DMS79 (cell line): ENCODE measurements around the gene ATP2B3.

Source experiments
- DNase-seq: peaks from one replicate; lab custom pipeline; 2025; lab: John Stamatoyannopoulos, UW

Gene ATP2B3

GRCh38 chrX:153488231-153488914 lies 29.1 kb upstream of the ATP2B3 start:
- DNase-seq = no peak

- no peak for DNase-seq
Measured at GRCh38 chrX:153490217-153490930, 27.1 kb upstream of the ATP2B3 start.

- DNase-seq = no peak
Measured at GRCh38 chrX:153491351-153491914, 26.0 kb upstream of the ATP2B3 start.

GRCh38 chrX:153491918-153492317 lies 25.5 kb upstream of the ATP2B3 start:
- no peak for DNase-seq

- DNase-seq = no peak
Measured at GRCh38 chrX:153492543-153492942, 24.9 kb upstream of the ATP2B3 start.

- no peak for DNase-seq
Measured at GRCh38 chrX:153493085-153493484, 24.4 kb upstream of the ATP2B3 start.

GRCh38 chrX:153494061-153494460 lies 23.4 kb upstream of the ATP2B3 start:
- no peak for DNase-seq

GRCh38 chrX:153494541-153495361 lies 22.7 kb upstream of the ATP2B3 start, which contains the start of gene BGN:
BGN (plus strand) TSS chrX:153494980; CDS start chrX:153504632, 9,652 bp downstream.
- no peak for DNase-seq

- no peak for DNase-seq
Measured at GRCh38 chrX:153495362-153495751, 22.1 kb upstream of the ATP2B3 start.

- no peak for DNase-seq
Measured at GRCh38 chrX:153495903-153496589, 21.4 kb upstream of the ATP2B3 start.

- no peak for DNase-seq
Measured at GRCh38 chrX:153496590-153496959, 20.9 kb upstream of the ATP2B3 start.

- no peak for DNase-seq
Measured at GRCh38 chrX:153498453-153498852, 19.0 kb upstream of the ATP2B3 start.

- no peak for DNase-seq
Measured at GRCh38 chrX:153499341-153499740, 18.1 kb upstream of the ATP2B3 start.

- no peak for DNase-seq
Measured at GRCh38 chrX:153499876-153500275, 17.6 kb upstream of the ATP2B3 start.

GRCh38 chrX:153500676-153501280 lies 16.7 kb upstream of the ATP2B3 start:
- no peak for DNase-seq

- DNase-seq = no peak
Measured at GRCh38 chrX:153501530-153501929, 15.9 kb upstream of the ATP2B3 start.

GRCh38 chrX:153502131-153502530 lies 15.3 kb upstream of the ATP2B3 start:
- no peak for DNase-seq

- DNase-seq = no peak
Measured at GRCh38 chrX:153502796-153503195, 14.6 kb upstream of the ATP2B3 start.

GRCh38 chrX:153504445-153505016 lies 12.9 kb upstream of the ATP2B3 start:
- DNase-seq = no peak

GRCh38 chrX:153505361-153505760 lies 12.1 kb upstream of the ATP2B3 start:
- DNase-seq = no peak
